Parathyroid adenoma (tissue), 2 donors: ENCODE results near the gene C1RL.
"Not testable (repeated sequence)": the region's sequence is repeated elsewhere in the genome, so short reads cannot be mapped to it uniquely, and the experiment has no call there.

Source experiments
- H2AFZ ChIP-seq: fragments of 300-600 bp; sonication (generic); one replicate; pipeline ENCODE4 v1.7.0; 2017; ENCODE audit warnings: antibody characterized with exemption, mild to moderate bottlenecking
- H3K27ac ChIP-seq: fragments of 300-600 bp; sonication (generic); one replicate; pipeline ENCODE4 v1.7.0; 2017
- H3K27me3 ChIP-seq: fragments of 300-600 bp; sonication (generic); one replicate; pipeline ENCODE4 v1.7.0; 2017; ENCODE audit warnings: low read length; ENCODE audit not compliant: control insufficient read depth, insufficient read depth
- H3K36me3 ChIP-seq: fragments of 300-600 bp; sonication (generic); one replicate; pipeline ENCODE4 v1.7.0; 2017; ENCODE audit warnings: low read length; ENCODE audit not compliant: control insufficient read depth, insufficient read depth
- H3K4me1 ChIP-seq: fragments of 300-600 bp; sonication (generic); one replicate; pipeline ENCODE4 v1.7.0; 2017; ENCODE audit warnings: control low read depth
- H3K4me2 ChIP-seq: fragments of 300-600 bp; sonication (generic); one replicate; pipeline ENCODE4 v1.7.0; 2017; ENCODE audit warnings: low read length
- H3K4me3 ChIP-seq: fragments of 300-600 bp; sonication (generic); one replicate; pipeline ENCODE4 v1.7.0; 2017; ENCODE audit warnings: low read depth, low read length
- H3K79me2 ChIP-seq: fragments of 300-600 bp; sonication (generic); one replicate; pipeline ENCODE4 v1.7.0; 2017; ENCODE audit warnings: control low read depth
- H3K9ac ChIP-seq: fragments of 300-600 bp; sonication (generic); one replicate; pipeline ENCODE4 v1.7.0; 2017; ENCODE audit warnings: mild to moderate bottlenecking
- H3K9me3 ChIP-seq: fragments of 300-600 bp; sonication (generic); one replicate; pipeline ENCODE4 v1.7.0; 2017; ENCODE audit warnings: low read length; ENCODE audit not compliant: control insufficient read depth
- CTCF ChIP-seq: fragments of 300-600 bp; sonication (generic); IDR thresholded peaks from one replicate; pipeline ENCODE4 v1.7.0; 2017; ENCODE audit warnings: antibody characterized with exemption, mild to moderate bottlenecking
- donor health status: primary hyperparathyroidism.

C1RL gene

GRCh38 chr12:7060353-7060954 lies 48.6 kb downstream of the C1RL start, which contains the start of gene C1S:
Gene C1S (plus strand): TSS chr12:7060718. CDS start chr12:7061913, 1,195 bp downstream.
- H3K27ac ChIP-seq: no peak within 1 kb of the TSS
- H3K4me1 ChIP-seq: no peaks in the 10 kb centered on the region
- no peak within 1 kb of the TSS for H3K4me3 ChIP-seq
- peak; percentile 31 for TF ChIP-seq CTCF
- H3K79me2 ChIP-seq: no peaks in the 10 kb centered on the region
- H2AFZ ChIP-seq: no peak within 1 kb of the TSS
- no peak within 1 kb of the TSS for H3K9ac ChIP-seq
- no peaks in the 10 kb centered on the region for H3K9me3 ChIP-seq
- H3K27me3 ChIP-seq: no peaks in the 10 kb centered on the region
- H3K36me3 ChIP-seq: no peaks in the 10 kb centered on the region
- H3K4me2 ChIP-seq: no peak within 1 kb of the TSS

- no peak for TF ChIP-seq CTCF
- no peaks in the 10 kb centered on the region for H3K36me3 ChIP-seq
- H3K27ac ChIP-seq: no peak overlapping the region
- H3K4me3 ChIP-seq: no peak overlapping the region
- no peaks in the 10 kb centered on the region for H3K79me2 ChIP-seq
- H3K9me3 ChIP-seq: no peaks in the 10 kb centered on the region
- no peak overlapping the region for H3K9ac ChIP-seq
- no peak overlapping the region for H3K4me2 ChIP-seq
- H3K4me1 ChIP-seq: no peaks in the 10 kb centered on the region
- H3K27me3 ChIP-seq: no peaks in the 10 kb centered on the region
- no peak overlapping the region for H2AFZ ChIP-seq
These were observed 49.2 kb downstream of the C1RL start for GRCh38 chr12:7059780-7060179.

GRCh38 chr12:7058850-7059395 lies 50.1 kb downstream of the C1RL start:
- no peaks in the 10 kb centered on the region for H3K36me3 ChIP-seq
- no peak overlapping the region for H3K27ac ChIP-seq
- no peak overlapping the region for H3K4me2 ChIP-seq
- H3K4me1 ChIP-seq: no peaks in the 10 kb centered on the region
- no peak for TF ChIP-seq CTCF
- no peak overlapping the region for H2AFZ ChIP-seq
- H3K9me3 ChIP-seq: no peaks in the 10 kb centered on the region
- H3K9ac ChIP-seq: no peak overlapping the region
- no peaks in the 10 kb centered on the region for H3K27me3 ChIP-seq
- H3K4me3 ChIP-seq: no peak overlapping the region
- H3K79me2 ChIP-seq: no peaks in the 10 kb centered on the region

GRCh38 chr12:7058163-7058845 lies 50.7 kb downstream of the C1RL start:
- no peak overlapping the region for H3K4me2 ChIP-seq

GRCh38 chr12:7055736-7056135 lies 53.3 kb downstream of the C1RL start:
- H3K4me2 ChIP-seq, H3K9ac ChIP-seq, H2AFZ ChIP-seq: not testable (repeated sequence)

More at GRCh38 chr12:7058163-7058845, 50.7 kb downstream of the C1RL start:
- no peak overlapping the region for H3K4me3 ChIP-seq
- no peaks in the 10 kb centered on the region for H3K27me3 ChIP-seq
- no peaks in the 10 kb centered on the region for H3K9me3 ChIP-seq
- no peak overlapping the region for H2AFZ ChIP-seq
- no peak overlapping the region for H3K27ac ChIP-seq
- no peaks in the 10 kb centered on the region for H3K79me2 ChIP-seq
- H3K36me3 ChIP-seq: no peaks in the 10 kb centered on the region
- H3K9ac ChIP-seq: no peak overlapping the region
- TF ChIP-seq CTCF: no peak
- H3K4me1 ChIP-seq: no peaks in the 10 kb centered on the region

More at GRCh38 chr12:7055736-7056135, 53.3 kb downstream of the C1RL start:
- not testable (repeated sequence) for H3K4me1 ChIP-seq, H3K27me3 ChIP-seq, H3K36me3 ChIP-seq, H3K9me3 ChIP-seq, H3K79me2 ChIP-seq, H3K27ac ChIP-seq, H3K4me3 ChIP-seq
